Duodenal mucosa (tissue), 2 donors: ENCODE measurements around the gene ZNRF2.

Experiments
- H3K27ac ChIP-seq: one replicate; pipeline ENCODE4 v1.7.0; 2013; ENCODE audit warnings: low read depth, low read length
- H3K27me3 ChIP-seq, 2 donors: one replicate each; pipeline ENCODE4 v1.7.0; 2013; ENCODE audit warnings: low read length in 2 of 2, control low read depth in 1 of 2; ENCODE audit not compliant: insufficient read depth in 2 of 2, control insufficient read depth in 1 of 2
- H3K36me3 ChIP-seq, 2 donors: one replicate each; pipeline ENCODE4 v1.7.0; 2013; ENCODE audit warnings: low read length in 2 of 2, control low read depth in 1 of 2; ENCODE audit not compliant: insufficient read depth in 2 of 2, control insufficient read depth in 1 of 2
- H3K4me1 ChIP-seq, 2 donors: one replicate each; pipeline ENCODE4 v1.7.0; 2013; ENCODE audit warnings: low read length in 2 of 2, control low read depth in 1 of 2; ENCODE audit not compliant: insufficient read depth in 2 of 2, control insufficient read depth in 1 of 2
- H3K4me3 ChIP-seq, 2 donors: one replicate each; pipeline ENCODE4 v1.7.0; 2013; ENCODE audit warnings: low read length in 2 of 2, low read depth in 1 of 2
- H3K9ac ChIP-seq, 2 donors: one replicate each; pipeline ENCODE4 v1.7.0; 2013; ENCODE audit warnings: low read length in 2 of 2, low read depth in 1 of 2
- H3K9me3 ChIP-seq, 2 donors: one replicate each; pipeline ENCODE4 v1.7.0; 2013; ENCODE audit warnings: low read length in 2 of 2, control low read depth in 1 of 2; ENCODE audit not compliant: control insufficient read depth in 1 of 2

The ZNRF2 gene

DNA sequence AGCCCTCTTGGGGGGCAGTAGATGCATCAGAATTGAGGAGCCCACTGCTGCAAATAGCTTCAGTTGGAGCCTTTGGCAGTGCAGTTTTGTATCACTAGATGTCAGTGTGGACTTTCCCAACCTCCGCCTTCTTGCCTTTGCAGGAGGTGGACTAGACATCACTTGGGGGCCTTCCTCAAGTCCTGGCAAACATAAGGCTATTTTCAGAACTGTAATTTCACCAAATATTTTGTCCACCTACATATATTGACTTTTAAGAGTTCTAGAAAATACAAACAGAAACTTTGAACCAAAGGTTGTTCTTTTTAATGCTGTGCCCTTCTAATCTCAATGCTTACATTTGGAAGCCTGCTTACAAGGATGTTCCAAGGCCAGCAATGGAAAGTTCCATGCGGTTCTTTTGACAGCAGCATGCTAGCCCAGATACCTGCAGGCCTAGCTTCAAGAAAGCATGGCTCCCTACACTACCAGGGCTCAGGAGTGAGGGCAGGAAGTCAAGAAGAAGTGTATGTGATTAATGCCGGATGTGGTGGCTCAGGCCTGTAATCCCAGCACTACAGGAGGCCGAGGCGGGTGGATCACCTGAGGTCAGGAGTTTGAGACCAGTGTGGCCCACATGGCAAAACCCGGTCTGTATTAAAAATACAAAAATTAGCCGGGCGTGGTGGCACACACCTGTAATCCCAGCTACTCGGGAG, 8.0 kb upstream of the ZNRF2 start:
- no peaks in the 10 kb centered on the region for H3K9me3 ChIP-seq
- peaks cover 4 to 13% of the 10 kb centered on the region in 2 donors for H3K4me1 ChIP-seq
- H3K27ac ChIP-seq = no peak overlapping the region
- H3K36me3 ChIP-seq = no peaks in the 10 kb centered on the region
- no peak overlapping the region for H3K9ac ChIP-seq
- H3K27me3 ChIP-seq = no peaks in the 10 kb centered on the region
- H3K4me3 ChIP-seq = no peak overlapping the region

- H3K9me3 ChIP-seq = no peaks in the 10 kb centered on the region
- H3K4me3 ChIP-seq = no peak overlapping the region
- H3K27ac ChIP-seq = no peak overlapping the region
These were observed 6.0 kb upstream of the ZNRF2 start for GRCh38 chr7:30278376-30278775.

DNA sequence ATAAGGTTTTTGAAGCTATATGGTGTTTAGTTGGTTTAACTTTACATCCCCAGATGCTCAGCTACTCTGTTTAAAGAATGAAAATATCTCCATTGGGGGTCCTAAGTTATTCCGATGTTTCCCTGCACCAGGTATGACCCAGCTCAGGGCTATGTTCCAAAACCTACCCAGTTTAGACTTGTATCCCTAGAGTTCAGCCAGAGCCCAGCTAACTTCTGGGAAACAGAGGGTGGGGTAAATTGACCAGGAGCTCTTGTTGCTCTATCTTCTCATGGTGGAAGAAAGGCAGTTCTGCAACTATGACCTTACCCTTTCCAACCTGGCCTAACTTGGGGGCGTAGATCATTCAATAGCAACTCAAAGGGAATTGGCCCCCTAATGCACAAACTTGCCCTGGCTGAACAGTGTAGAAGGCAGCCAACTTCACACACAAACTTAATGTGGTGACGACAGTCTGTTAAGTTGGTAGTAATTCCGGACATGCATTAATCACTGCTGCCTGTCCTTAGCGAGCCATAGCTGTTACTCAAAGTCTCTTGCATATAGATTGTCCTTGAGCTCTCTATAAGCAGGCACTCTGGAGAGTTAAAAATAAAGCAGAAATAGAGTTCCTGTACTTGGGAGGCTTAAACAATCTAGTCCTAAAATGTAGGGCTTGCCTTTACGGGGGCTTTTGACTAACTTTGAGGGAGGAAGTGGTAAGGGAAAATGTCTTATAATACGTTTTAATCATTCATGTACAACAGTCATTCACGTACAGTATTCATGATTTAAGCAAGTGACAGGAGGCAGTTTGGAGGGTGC, 5.3 kb upstream of the ZNRF2 start:
- Histone ChIP-seq H3K36me3 (no peaks in the 10 kb centered on the region), H3K4me1 (peaks cover 11 to 21% of the 10 kb centered on the region in 2 donors), H3K9me3 (no peaks in the 10 kb centered on the region), H3K4me3 (no peak overlapping the region), H3K27me3 (no peaks in the 10 kb centered on the region), H3K9ac (no peak overlapping the region), H3K27ac (no peak overlapping the region)

More at GRCh38 chr7:30278376-30278775, 6.0 kb upstream of the ZNRF2 start:
- Histone ChIP-seq H3K27me3 (no peaks in the 10 kb centered on the region), H3K4me1 (peaks cover 7 to 21% of the 10 kb centered on the region in 2 donors), H3K36me3 (no peaks in the 10 kb centered on the region), H3K9ac (no peak overlapping the region)

- H3K36me3 ChIP-seq = no peaks in the 10 kb centered on the region
- H3K27ac ChIP-seq = no peak overlapping the region
- no peak overlapping the region for H3K9ac ChIP-seq
- peaks cover 11 to 21% of the 10 kb centered on the region in 2 donors for H3K4me1 ChIP-seq
- H3K27me3 ChIP-seq = no peaks in the 10 kb centered on the region
- H3K9me3 ChIP-seq = no peaks in the 10 kb centered on the region
- no peak overlapping the region for H3K4me3 ChIP-seq
These were observed 4.8 kb upstream of the ZNRF2 start for GRCh38 chr7:30279653-30279904.

- no peak overlapping the region for H3K27ac ChIP-seq
- no peaks in the 10 kb centered on the region for H3K36me3 ChIP-seq
- H3K4me1 ChIP-seq = peaks cover 11 to 21% of the 10 kb centered on the region in 2 donors
- no peaks in the 10 kb centered on the region for H3K27me3 ChIP-seq
- no peak overlapping the region for H3K4me3 ChIP-seq
- H3K9ac ChIP-seq = no peak overlapping the region
- H3K9me3 ChIP-seq = no peaks in the 10 kb centered on the region
These were observed 3.8 kb upstream of the ZNRF2 start for GRCh38 chr7:30280631-30281030.

- Histone ChIP-seq H3K27ac (no peak overlapping the region), H3K27me3 (no peaks in the 10 kb centered on the region), H3K4me1 (peaks cover 11 to 21% of the 10 kb centered on the region in 2 donors), H3K36me3 (no peaks in the 10 kb centered on the region), H3K9me3 (no peaks in the 10 kb centered on the region), H3K4me3 (no peak overlapping the region), H3K9ac (no peak overlapping the region)
These were observed 3.1 kb upstream of the ZNRF2 start for GRCh38 chr7:30281263-30281662.

DNA sequence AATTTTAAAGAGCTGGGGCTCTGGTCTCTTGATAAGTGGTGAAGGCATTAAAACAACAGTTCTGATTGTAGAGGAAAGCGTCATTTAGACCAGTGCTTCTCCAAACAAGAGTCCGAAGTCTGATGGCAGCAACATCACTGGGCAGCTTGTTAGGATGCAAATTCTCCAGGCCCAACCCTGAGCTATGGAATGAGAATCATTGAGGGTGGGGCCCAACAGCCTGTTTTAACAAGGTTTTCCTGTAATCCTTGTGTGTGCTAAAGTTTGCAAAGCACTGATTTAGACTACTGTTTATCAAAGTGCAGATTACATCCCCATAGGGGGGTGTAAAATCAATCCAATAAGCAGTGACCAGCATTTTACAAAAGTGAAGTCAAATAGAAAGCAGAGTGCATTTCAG, 2.6 kb upstream of the ZNRF2 start:
- no peaks in the 10 kb centered on the region for H3K9me3 ChIP-seq
- H3K4me1 ChIP-seq = peaks cover 11 to 21% of the 10 kb centered on the region in 2 donors
- no peak overlapping the region for H3K4me3 ChIP-seq
- no peaks in the 10 kb centered on the region for H3K27me3 ChIP-seq
- H3K36me3 ChIP-seq = no peaks in the 10 kb centered on the region
- H3K9ac ChIP-seq = no peak overlapping the region
- H3K27ac ChIP-seq = no peak overlapping the region

DNA sequence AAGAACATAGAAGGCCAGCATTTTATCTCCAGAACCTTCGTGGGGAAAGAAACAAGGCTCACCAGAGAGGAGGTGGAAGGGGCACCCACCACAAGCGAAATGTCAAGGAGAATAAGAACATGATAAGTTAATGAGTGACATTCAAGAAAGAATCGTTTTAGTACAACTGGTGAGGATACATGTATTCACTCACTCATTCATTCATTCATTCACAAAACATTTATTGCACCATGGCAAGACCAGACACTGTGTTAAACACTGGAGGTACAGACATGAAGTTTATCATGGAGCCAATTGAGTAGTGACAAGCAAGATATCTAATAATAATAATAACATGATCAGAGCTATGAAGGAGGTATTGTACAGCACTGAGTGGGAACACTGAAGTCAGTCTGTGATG, 1.7 kb upstream of the ZNRF2 start:
- Histone ChIP-seq H3K36me3 (no peaks in the 10 kb centered on the region), H3K27me3 (no peaks in the 10 kb centered on the region), H3K4me1 (peaks cover 7 to 18% of the 10 kb centered on the region in 2 donors), H3K9me3 (no peaks in the 10 kb centered on the region), H3K9ac (no peak overlapping the region), H3K4me3 (no peak overlapping the region), H3K27ac (no peak overlapping the region)

- H3K36me3 ChIP-seq = no peaks in the 10 kb centered on the region
- H3K9me3 ChIP-seq = no peaks in the 10 kb centered on the region
- H3K4me3 ChIP-seq = peak overlapping the region; percentile 53 to 86
- peak overlapping the region; percentile 97 for H3K27ac ChIP-seq
- peak overlapping the region; percentile 37 to 63 for H3K9ac ChIP-seq
- peaks cover 12 to 17% of the 10 kb centered on the region in 2 donors for H3K4me1 ChIP-seq
- no peaks in the 10 kb centered on the region for H3K27me3 ChIP-seq
These were observed 704 bp downstream of the ZNRF2 start for GRCh38 chr7:30285067-30285535.

DNA sequence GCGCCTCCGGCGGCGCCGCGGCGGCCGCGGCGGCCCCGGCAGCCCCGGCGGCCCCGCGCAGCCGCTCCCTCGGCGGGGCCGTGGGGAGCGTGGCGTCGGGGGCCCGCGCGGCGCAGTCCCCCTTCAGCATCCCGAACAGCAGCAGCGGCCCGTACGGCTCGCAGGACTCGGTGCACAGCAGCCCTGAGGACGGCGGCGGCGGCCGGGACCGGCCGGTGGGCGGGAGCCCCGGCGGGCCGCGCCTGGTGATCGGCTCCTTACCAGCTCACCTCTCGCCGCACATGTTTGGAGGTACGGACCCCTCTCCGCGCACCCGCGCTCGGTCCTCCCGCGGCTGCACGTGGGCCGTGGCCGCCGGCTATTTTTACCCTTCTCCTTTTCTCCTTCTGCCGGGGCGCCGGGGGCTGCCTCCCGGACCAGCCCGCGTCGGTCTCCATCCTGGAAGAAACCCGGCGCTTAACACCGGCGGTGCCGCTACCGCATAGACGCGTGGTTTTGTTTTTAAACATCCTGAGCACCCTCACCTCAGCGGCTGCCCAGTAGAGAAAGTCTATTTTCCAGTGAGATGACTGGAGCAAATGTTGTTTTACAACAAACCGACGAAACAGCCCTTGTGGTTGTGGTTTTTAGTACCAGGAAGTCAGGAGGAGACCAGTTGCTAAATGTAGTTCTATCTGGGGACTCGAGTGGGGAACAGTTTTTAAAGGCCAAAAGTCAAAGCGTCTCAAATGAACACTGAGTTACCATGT, 1.3 kb downstream of the ZNRF2 start:
- Histone ChIP-seq H3K27ac (peak overlapping the region; percentile 86), H3K4me1 (peaks cover 18 to 23% of the 10 kb centered on the region in 2 donors), H3K9ac (peak overlapping the region; percentile 65 to 79), H3K27me3 (no peaks in the 10 kb centered on the region), H3K36me3 (no peaks in the 10 kb centered on the region), H3K9me3 (no peaks in the 10 kb centered on the region), H3K4me3 (peak overlapping the region; percentile 71 to 86)
